Gastroesophageal sphincter (tissue), 4 donors: ENCODE measurements around the gene APOL2. TPM values are rescaled to one million over a fixed set of nuclear protein-coding genes. Genes with fewer than 3 reads are reported as not detected.

Experiments
- ATAC-seq: fragments of 150-250 bp; one replicate; pipeline ENCODE4 v1.9.1; 2016; ENCODE audit warnings: mild to moderate bottlenecking, moderate library complexity
- H3K27ac ChIP-seq, 4 donors: fragments of 200-600 bp; sonication (generic) in 3 of 4; 1 replicate in 3 of 4; 2 replicates in 1 of 4; pipeline ENCODE4 v1.5.1; 2016 to 2019
- H3K27me3 ChIP-seq: fragments of 200-600 bp; sonication (generic); one replicate; pipeline ENCODE4 v1.5.1; 2019
- H3K36me3 ChIP-seq, 2 donors: fragments of 200-600 bp; sonication (generic); one replicate each; pipeline ENCODE4 v1.5.1; 2019; ENCODE audit warnings: control low read depth in 1 of 2
- H3K4me1 ChIP-seq, 3 donors: fragments of 200-600 bp; sonication (generic); 1 replicate in 2 of 3; 2 replicates in 1 of 3; pipeline ENCODE4 v1.5.1; 2016 to 2019; ENCODE audit warnings: control low read depth in 2 of 3
- H3K4me3 ChIP-seq, 2 donors: fragments of 200-600 bp; sonication (generic); one replicate each; pipeline ENCODE4 v1.5.1; 2019; ENCODE audit warnings: mild to moderate bottlenecking in 1 of 2, moderate library complexity in 1 of 2
- H3K9me3 ChIP-seq, 3 donors: fragments of 200-600 bp; sonication (generic); one replicate each; pipeline ENCODE4 v1.5.1; 2017 to 2019; ENCODE audit warnings: control low read depth in 2 of 3
- CTCF ChIP-seq, 4 experiments: fragments of 200-600 bp in 2 of 4; fragments of 450-650 bp in 2 of 4; sonication (generic) in 1 of 4; IDR thresholded peaks; one replicate each; pipeline ENCODE4 v1.5.1; 2017 to 2019; ENCODE audit warnings: antibody characterized with exemption in 4 of 4, mild to moderate bottlenecking in 2 of 4, moderate library complexity in 2 of 4
- EP300 ChIP-seq: sonication (generic); formaldehyde crosslinking; IDR thresholded peaks from one replicate; pipeline ENCODE4 v1.6.1; 2017; ENCODE audit warnings: antibody characterized with exemption, mild to moderate bottlenecking
- POLR2A ChIP-seq, 2 donors: fragments of 450-650 bp; IDR thresholded peaks; one replicate each; pipeline ENCODE4 v1.6.1; 2017; ENCODE audit warnings: antibody characterized with exemption in 2 of 2, mild to moderate bottlenecking in 2 of 2, moderate library complexity in 1 of 2
- POLR2AphosphoS5 ChIP-seq: sonication (generic); formaldehyde crosslinking; IDR thresholded peaks from one replicate; pipeline ENCODE4 v1.6.1; 2017; ENCODE audit warnings: antibody characterized with exemption
- WGBS, 2 donors: methylation state at CpG; one replicate each; pipeline ENCODE4 v1.1.5; 2018; ENCODE audit warnings: low coverage in 1 of 2; 5-methylcytosine and 5-hydroxymethylcytosine counted together
- total RNA-seq, 4 donors: library from RNA; depleted of rRNA; stranded (reverse); fragments of >200 nt; gene quantifications; one replicate each; pipeline ENCODE4 v1.1.0, GENCODE V29; 2016

APOL2 gene
- 10 to 100 TPM; 29.1 to 40.9 (median 35.0) TPM for total RNA-seq

- peaks cover 0 to 65% (median 39%) of the 10 kb centered on the region in 3 donors for H3K4me1 ChIP-seq
- H3K27ac ChIP-seq = peak within 1 kb of the TSS; percentile 85 to 94 (median 90)
- no peaks in the 10 kb centered on the region for H3K9me3 ChIP-seq
- H3K27me3 ChIP-seq = no peaks in the 10 kb centered on the region
- no peaks in the 10 kb centered on the region for H3K36me3 ChIP-seq
- peak within 1 kb of the TSS; percentile 63 to 84 for H3K4me3 ChIP-seq
- TF ChIP-seq CTCF (IDR thresholded peaks at IDR 0.05) = peak in 3 of 4 experiments; percentile 63 to 85 (median 80)
- TF ChIP-seq EP300 = no peak
- TF ChIP-seq POLR2AphosphoS5 = peak; percentile 97
- TF ChIP-seq POLR2A (IDR thresholded peaks at IDR 0.05) = peak; percentile 64 to 74
- WGBS, 2 donors = 9 to 17% methylated on average over 7 to 9 of the region's 13 CpGs
- ATAC-seq = peak; percentile 97
Observed at GRCh38 chr22:36239401-36240171, at the start of gene APOL2. APOL2 (minus strand) TSS chr22:36239527; CDS start chr22:36233162, 6,365 bp downstream.

- Histone ChIP-seq H3K36me3 (peaks cover 0 to 96% of the 10 kb centered on the region in 2 donors), H3K4me1 (peaks cover 0 to 53% (median 5%) of the 10 kb centered on the region in 3 donors), H3K27ac (peak overlapping the region in 3 of 4 donors; percentile 29 to 86 (median 62)), H3K9me3 (no peaks in the 10 kb centered on the region), H3K27me3 (no peaks in the 10 kb centered on the region), H3K4me3 (no peak overlapping the region)
- WGBS, 2 donors = 81 to 88% methylated on average over 13 to 14 of the region's 33 CpGs
- no peak for ATAC-seq
- TF ChIP-seq POLR2A (IDR thresholded peaks at IDR 0.05) (no peak), CTCF (IDR thresholded peaks at IDR 0.05) (no peak)
Observed at GRCh38 chr22:36288571-36289405, 49.5 kb upstream of the APOL2 start.

GRCh38 chr22:36287881-36288515 is 48.7 kb upstream of the APOL2 start:
- TF ChIP-seq POLR2A (IDR thresholded peaks at IDR 0.05) = no peak
- TF ChIP-seq POLR2AphosphoS5 = no peak
- TF ChIP-seq CTCF (IDR thresholded peaks at IDR 0.05) = no peak
- TF ChIP-seq EP300 = no peak
- Histone ChIP-seq H3K27me3 (no peaks in the 10 kb centered on the region), H3K4me1 (peaks cover 0 to 53% (median 5%) of the 10 kb centered on the region in 3 donors), H3K36me3 (peaks cover 0 to 96% of the 10 kb centered on the region in 2 donors), H3K4me3 (no peak overlapping the region), H3K27ac (peak overlapping the region in 3 of 4 donors; percentile 29 to 86 (median 62)), H3K9me3 (no peaks in the 10 kb centered on the region)
- no peak for ATAC-seq
- WGBS, 2 donors = 83 to 86% methylated on average over 2 to 12 of the region's 20 CpGs

- ATAC-seq = peak; percentile 90
- Histone ChIP-seq H3K27me3 (no peaks in the 10 kb centered on the region), H3K27ac (peak overlapping the region; percentile 48 to 88 (median 84)), H3K36me3 (peaks cover 0 to 98% of the 10 kb centered on the region in 2 donors), H3K9me3 (no peaks in the 10 kb centered on the region), H3K4me1 (peaks cover 0 to 66% (median 5%) of the 10 kb centered on the region in 3 donors), H3K4me3 (no peak overlapping the region)
- peak in 3 of 4 experiments; percentile 96 for TF ChIP-seq CTCF (IDR thresholded peaks at IDR 0.05)
- no peak for TF ChIP-seq EP300
- peak; percentile 40 for TF ChIP-seq POLR2AphosphoS5
- TF ChIP-seq POLR2A (IDR thresholded peaks at IDR 0.05) = no peak
- 36 to 80% methylated on average over 1 to 8 of the region's 28 CpGs for WGBS, 2 donors
Observed at GRCh38 chr22:36286096-36286957, 47.0 kb upstream of the APOL2 start.
